ENCODE results near the gene KIAA1328.
"Not testable (repeated sequence)": the region's sequence is repeated elsewhere in the genome, so short reads cannot be mapped to it uniquely, and the experiment has no call there.

KIAA1328 gene

GRCh38 chr18:36811430-36811829 is 17.5 kb upstream of the KIAA1328 start:
- no peak overlapping the region for H3K9ac ChIP-seq (ENCODE audit: low read depth, low read length)
- no peak overlapping the region for H3K4me3 ChIP-seq (ENCODE audit: low read length)

DNA sequence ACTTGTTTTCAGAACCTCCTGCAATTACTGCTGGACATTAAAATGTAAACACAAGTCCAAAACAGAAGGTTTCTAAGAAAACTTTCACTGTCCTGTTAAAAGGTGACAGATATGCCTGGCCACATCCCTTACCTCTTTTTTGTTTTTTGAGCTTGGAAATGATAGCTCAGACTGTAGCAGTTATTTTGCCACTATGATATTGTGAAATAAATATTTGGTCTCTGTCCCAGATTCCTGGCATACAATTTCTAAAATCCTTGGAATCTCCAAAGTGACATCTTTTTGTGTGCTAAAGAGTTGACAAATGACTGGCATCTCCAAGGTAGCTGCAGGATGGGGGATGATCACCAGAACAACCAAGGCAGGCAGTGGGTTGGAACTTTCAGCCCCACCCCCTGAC is 17.0 kb upstream of the KIAA1328 start:
- no peaks in the 10 kb centered on the region for H3K27me3 ChIP-seq (ENCODE audit: insufficient read depth, low read length)
- no peak overlapping the region for H3K27ac ChIP-seq (ENCODE audit: low read depth, low read length)
- H3K4me3 ChIP-seq (ENCODE audit: low read length), result no peak overlapping the region
- H3K9me3 ChIP-seq (ENCODE audit: insufficient read depth, low read depth, low read length), result no peaks in the 10 kb centered on the region
- no peak overlapping the region for H3K9ac ChIP-seq (ENCODE audit: low read depth, low read length)
- peaks cover 69% of the 10 kb centered on the region for H3K36me3 ChIP-seq (ENCODE audit: insufficient read depth, low read length)
- H3K4me1 ChIP-seq (ENCODE audit: insufficient read depth, low read length), result no peaks in the 10 kb centered on the region

More at GRCh38 chr18:36811430-36811829, 17.5 kb upstream of the KIAA1328 start:
- no CpG with 5 or more reads among the region's 3 CpGs for WGBS
- H3K27ac ChIP-seq (ENCODE audit: low read depth, low read length), result no peak overlapping the region
- no peaks in the 10 kb centered on the region for H3K4me1 ChIP-seq (ENCODE audit: insufficient read depth, low read length)
- H3K9me3 ChIP-seq (ENCODE audit: insufficient read depth, low read depth, low read length), result no peaks in the 10 kb centered on the region
- H3K36me3 ChIP-seq (ENCODE audit: insufficient read depth, low read length), result peaks cover 68% of the 10 kb centered on the region
- H3K27me3 ChIP-seq (ENCODE audit: insufficient read depth, low read length), result no peaks in the 10 kb centered on the region

- no peaks in the 10 kb centered on the region for H3K27me3 ChIP-seq (ENCODE audit: insufficient read depth, low read length)
- H3K4me1 ChIP-seq (ENCODE audit: insufficient read depth, low read length), result no peaks in the 10 kb centered on the region
- no peaks in the 10 kb centered on the region for H3K9me3 ChIP-seq (ENCODE audit: insufficient read depth, low read depth, low read length)
- 95% methylated on average over 3 of the region's 3 CpGs for WGBS
- no peak overlapping the region for H3K9ac ChIP-seq (ENCODE audit: low read depth, low read length)
- no peak overlapping the region for H3K27ac ChIP-seq (ENCODE audit: low read depth, low read length)
- no peak overlapping the region for H3K4me3 ChIP-seq (ENCODE audit: low read length)
- H3K36me3 ChIP-seq (ENCODE audit: insufficient read depth, low read length), result peaks cover 69% of the 10 kb centered on the region
Measured at GRCh38 chr18:36812678-36813077, 16.2 kb upstream of the KIAA1328 start.

DNA sequence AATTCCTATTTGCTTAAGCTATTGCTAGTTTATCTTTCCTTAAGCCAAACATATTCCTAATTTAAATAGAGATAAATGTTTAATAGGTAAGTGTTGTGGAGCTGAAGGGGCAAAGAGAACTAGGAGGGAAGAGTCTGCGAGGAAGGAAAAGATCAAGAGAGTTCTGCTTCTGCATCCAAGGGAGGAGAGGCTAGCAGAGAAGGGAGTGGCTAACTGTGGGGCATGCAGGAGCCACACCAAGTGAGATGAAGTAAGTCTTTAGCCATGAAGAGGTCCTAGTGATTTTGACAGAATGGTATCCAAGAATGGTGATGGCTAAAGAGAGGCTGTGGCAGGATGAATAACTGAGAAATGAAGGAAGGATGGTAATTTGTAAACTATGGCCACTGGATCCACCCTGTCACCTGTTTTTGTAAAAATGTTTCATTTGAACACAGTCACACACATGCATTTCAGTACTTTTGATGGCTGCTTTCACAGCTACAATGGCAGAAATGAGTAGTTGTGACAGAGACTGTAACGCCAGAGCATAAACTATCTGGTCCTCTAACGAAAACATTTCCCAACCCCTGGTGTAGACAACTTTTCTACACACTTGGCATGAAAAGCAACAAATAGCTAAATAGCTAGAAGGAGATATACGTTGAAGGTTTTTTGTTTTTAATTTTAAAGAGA is 15.7 kb upstream of the KIAA1328 start:
- 92% methylated on average over 4 of the region's 4 CpGs for WGBS
- Histone ChIP-seq H3K4me1 (ENCODE audit: insufficient read depth, low read length) (no peaks in the 10 kb centered on the region), H3K4me3 (ENCODE audit: low read length) (no peak overlapping the region), H3K9me3 (ENCODE audit: insufficient read depth, low read depth, low read length) (no peaks in the 10 kb centered on the region), H3K27ac (ENCODE audit: low read depth, low read length) (no peak overlapping the region), H3K27me3 (ENCODE audit: insufficient read depth, low read length) (no peaks in the 10 kb centered on the region), H3K9ac (ENCODE audit: low read depth, low read length) (no peak overlapping the region), H3K36me3 (ENCODE audit: insufficient read depth, low read length) (peaks cover 69% of the 10 kb centered on the region)

GRCh38 chr18:36813824-36814223 is 15.1 kb upstream of the KIAA1328 start:
- no peak overlapping the region for H3K4me3 ChIP-seq (ENCODE audit: low read length)
- no peaks in the 10 kb centered on the region for H3K4me1 ChIP-seq (ENCODE audit: insufficient read depth, low read length)
- WGBS, result 91% methylated on average over 3 of the region's 3 CpGs
- peaks cover 75% of the 10 kb centered on the region for H3K36me3 ChIP-seq (ENCODE audit: insufficient read depth, low read length)
- no peaks in the 10 kb centered on the region for H3K9me3 ChIP-seq (ENCODE audit: insufficient read depth, low read depth, low read length)
- H3K9ac ChIP-seq (ENCODE audit: low read depth, low read length), result no peak overlapping the region
- no peak overlapping the region for H3K27ac ChIP-seq (ENCODE audit: low read depth, low read length)
- no peaks in the 10 kb centered on the region for H3K27me3 ChIP-seq (ENCODE audit: insufficient read depth, low read length)

DNA sequence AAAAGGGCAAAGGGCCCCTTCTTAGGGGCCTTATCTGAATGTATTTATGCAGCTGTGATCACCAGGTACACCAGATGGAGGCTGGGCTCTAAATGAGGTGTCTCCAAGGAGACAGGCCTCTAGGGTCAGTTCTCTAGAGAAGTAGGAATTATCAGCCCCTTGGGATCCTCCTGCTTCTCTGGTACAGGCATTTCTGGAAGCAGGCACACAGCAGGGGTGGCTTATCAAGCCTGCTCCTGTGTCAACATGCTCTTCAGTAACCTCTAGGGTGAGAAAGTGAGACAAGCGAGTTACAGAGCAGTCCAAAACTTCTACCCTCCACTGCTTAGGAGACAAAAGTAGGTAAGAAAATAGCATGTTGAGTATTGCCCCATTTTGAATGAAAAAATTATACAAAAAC is 13.9 kb upstream of the KIAA1328 start:
- Histone ChIP-seq H3K27me3 (ENCODE audit: insufficient read depth, low read length) (no peaks in the 10 kb centered on the region), H3K4me3 (ENCODE audit: low read length) (no peak overlapping the region), H3K36me3 (ENCODE audit: insufficient read depth, low read length) (peaks cover 78% of the 10 kb centered on the region), H3K9ac (ENCODE audit: low read depth, low read length) (no peak overlapping the region), H3K27ac (ENCODE audit: low read depth, low read length) (no peak overlapping the region), H3K9me3 (ENCODE audit: insufficient read depth, low read depth, low read length) (no peaks in the 10 kb centered on the region), H3K4me1 (ENCODE audit: insufficient read depth, low read length) (no peaks in the 10 kb centered on the region)
- WGBS, result 80% methylated on average over 1 of the region's 1 CpG

DNA sequence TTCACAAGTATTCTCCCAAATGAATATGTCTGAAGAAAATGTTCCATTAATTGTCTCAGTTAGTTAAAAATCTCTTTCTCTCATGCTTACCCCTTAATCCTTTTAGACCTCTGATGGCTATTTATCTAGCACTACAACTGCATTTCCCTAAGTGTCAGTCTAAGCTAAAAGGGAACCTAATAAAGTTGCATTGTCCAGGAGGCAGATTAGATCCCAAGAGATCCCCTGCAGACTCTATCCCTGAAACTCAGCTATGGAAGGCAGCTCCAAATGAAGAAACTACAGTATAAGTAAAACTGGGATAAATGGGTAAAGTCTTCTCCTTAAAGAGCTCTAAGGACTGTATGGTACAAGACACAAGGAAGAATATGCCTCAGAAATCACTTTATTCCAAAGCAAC is 12.8 kb upstream of the KIAA1328 start:
- H3K27me3 ChIP-seq (ENCODE audit: insufficient read depth, low read length); H3K27ac ChIP-seq (ENCODE audit: low read depth, low read length): not testable (repeated sequence)
- peaks cover 80% of the 10 kb centered on the region for H3K36me3 ChIP-seq (ENCODE audit: insufficient read depth, low read length)

GRCh38 chr18:36817039-36817438 is 11.9 kb upstream of the KIAA1328 start:
- no peaks in the 10 kb centered on the region for H3K9me3 ChIP-seq (ENCODE audit: insufficient read depth, low read depth, low read length)
- H3K4me1 ChIP-seq (ENCODE audit: insufficient read depth, low read length), result peaks cover 3% of the 10 kb centered on the region; the same call in 1 of the 2 replicates
- H3K9ac ChIP-seq (ENCODE audit: low read depth, low read length), result no peak overlapping the region
- no peak overlapping the region for H3K4me3 ChIP-seq (ENCODE audit: low read length)
- H3K36me3 ChIP-seq (ENCODE audit: insufficient read depth, low read length), result peaks cover 71% of the 10 kb centered on the region
- H3K27me3 ChIP-seq (ENCODE audit: insufficient read depth, low read length), result no peaks in the 10 kb centered on the region
- WGBS, result 100% methylated on average over 1 of the region's 1 CpG
- H3K27ac ChIP-seq (ENCODE audit: low read depth, low read length), result no peak overlapping the region

More for the DNA sequence above, 12.8 kb upstream of the KIAA1328 start:
- not testable (repeated sequence) for H3K4me1 ChIP-seq (ENCODE audit: insufficient read depth, low read length); H3K4me3 ChIP-seq (ENCODE audit: low read length); H3K9ac ChIP-seq (ENCODE audit: low read depth, low read length); H3K9me3 ChIP-seq (ENCODE audit: insufficient read depth, low read depth, low read length)

GRCh38 chr18:36818652-36819051 is 10.3 kb upstream of the KIAA1328 start:
- no peak overlapping the region for H3K27ac ChIP-seq (ENCODE audit: low read depth, low read length)
- peaks cover 6% of the 10 kb centered on the region; the same call in 1 of the 2 replicates for H3K4me1 ChIP-seq (ENCODE audit: insufficient read depth, low read length)
- H3K27me3 ChIP-seq (ENCODE audit: insufficient read depth, low read length), result no peaks in the 10 kb centered on the region
- H3K9ac ChIP-seq (ENCODE audit: low read depth, low read length), result no peak overlapping the region
- WGBS, result 96% methylated on average over 3 of the region's 3 CpGs
- H3K4me3 ChIP-seq (ENCODE audit: low read length), result no peak overlapping the region
- H3K9me3 ChIP-seq (ENCODE audit: insufficient read depth, low read depth, low read length), result no peaks in the 10 kb centered on the region
- peaks cover 62% of the 10 kb centered on the region for H3K36me3 ChIP-seq (ENCODE audit: insufficient read depth, low read length)

DNA sequence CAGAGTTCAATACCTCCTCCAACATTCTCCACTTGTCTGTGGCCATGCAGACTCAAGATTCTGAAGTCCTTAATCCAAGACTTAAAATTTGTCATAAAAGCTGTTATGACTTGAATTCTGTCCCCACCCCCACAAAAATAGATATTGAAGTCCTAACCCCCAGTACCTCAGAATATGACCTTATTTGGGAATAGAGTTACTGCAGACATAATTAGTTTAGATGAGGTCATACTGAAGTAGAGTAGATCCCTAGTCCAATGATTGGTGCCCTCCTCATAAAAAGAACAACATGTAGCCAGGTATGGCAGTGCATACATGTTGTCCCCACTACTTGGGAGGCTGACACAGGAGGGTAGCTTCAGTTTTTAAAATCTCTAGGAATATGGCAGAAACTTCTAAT is 9.3 kb upstream of the KIAA1328 start:
- Histone ChIP-seq H3K27me3 (ENCODE audit: insufficient read depth, low read length) (no peaks in the 10 kb centered on the region), H3K4me1 (ENCODE audit: insufficient read depth, low read length) (peaks cover 6% of the 10 kb centered on the region; the same call in 1 of the 2 replicates), H3K9me3 (ENCODE audit: insufficient read depth, low read depth, low read length) (no peaks in the 10 kb centered on the region), H3K36me3 (ENCODE audit: insufficient read depth, low read length) (peaks cover 61% of the 10 kb centered on the region), H3K9ac (ENCODE audit: low read depth, low read length) (no peak overlapping the region), H3K27ac (ENCODE audit: low read depth, low read length) (no peak overlapping the region), H3K4me3 (ENCODE audit: low read length) (no peak overlapping the region)

GRCh38 chr18:36821681-36822080 is 7.2 kb upstream of the KIAA1328 start:
- WGBS, result 84% methylated on average over 4 of the region's 4 CpGs
- no peak overlapping the region for H3K4me3 ChIP-seq (ENCODE audit: low read length)
- peaks cover 43% of the 10 kb centered on the region for H3K36me3 ChIP-seq (ENCODE audit: insufficient read depth, low read length)
- no peaks in the 10 kb centered on the region for H3K27me3 ChIP-seq (ENCODE audit: insufficient read depth, low read length)
- H3K9ac ChIP-seq (ENCODE audit: low read depth, low read length), result no peak overlapping the region
- H3K9me3 ChIP-seq (ENCODE audit: insufficient read depth, low read depth, low read length), result no peaks in the 10 kb centered on the region
- H3K27ac ChIP-seq (ENCODE audit: low read depth, low read length), result no peak overlapping the region
- H3K4me1 ChIP-seq (ENCODE audit: insufficient read depth, low read length), result peaks cover 6% of the 10 kb centered on the region; the same call in 1 of the 2 replicates

DNA sequence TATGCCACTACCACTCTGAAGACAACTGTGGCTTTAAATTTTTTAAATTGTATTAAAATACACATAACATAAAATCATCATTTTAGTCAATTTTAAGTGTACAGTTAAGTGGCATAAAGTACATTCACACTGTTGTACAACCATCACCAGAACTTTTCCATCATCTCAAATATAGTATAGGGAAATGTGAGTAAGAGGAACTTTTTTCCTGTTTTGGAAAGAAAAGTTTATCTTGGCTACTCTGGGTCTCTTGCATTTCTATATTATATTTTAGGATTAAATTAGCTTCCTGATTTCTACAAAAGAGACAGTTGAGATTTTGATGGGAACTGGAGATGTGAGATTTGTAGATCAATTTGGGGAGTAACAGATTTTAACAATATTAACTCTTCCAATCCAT is 3.4 kb upstream of the KIAA1328 start:
- H3K36me3 ChIP-seq (ENCODE audit: insufficient read depth, low read length), result peaks cover 18% of the 10 kb centered on the region
- no peak overlapping the region for H3K9ac ChIP-seq (ENCODE audit: low read depth, low read length)
- no peaks in the 10 kb centered on the region for H3K9me3 ChIP-seq (ENCODE audit: insufficient read depth, low read depth, low read length)
- H3K4me3 ChIP-seq (ENCODE audit: low read length), result no peak overlapping the region
- peaks cover 14% of the 10 kb centered on the region for H3K4me1 ChIP-seq (ENCODE audit: insufficient read depth, low read length)
- H3K27ac ChIP-seq (ENCODE audit: low read depth, low read length), result no peak overlapping the region
- no peaks in the 10 kb centered on the region for H3K27me3 ChIP-seq (ENCODE audit: insufficient read depth, low read length)

Data from HUES64 (cell line).